WTC11 (cell line): Measurements from ENCODE around the gene ST6GALNAC2. TPM values are rescaled to one million over a fixed set of nuclear protein-coding genes. Genes with fewer than 3 reads are reported as not detected.

Experiments used
- ATAC-seq: fragments of 200-7000 bp; cut with Tn5 transposase; 2 replicates; pipeline ENCODE4 v1.10.0; 2021; ENCODE audit warnings: mild to moderate bottlenecking, moderate library complexity
- CTCF ChIA-PET: fragments of 300-600 bp; sonication (Branson Sonifier 250); formaldehyde crosslinking; loops from one replicate; lab custom pipeline; 2021; ENCODE audit warnings: antibody characterized with exemption; lab: Charles Lee
- POLR2A ChIA-PET: fragments of 350-600 bp; sonication (Branson Sonifier 250); formaldehyde crosslinking; loops from one replicate; lab custom pipeline; 2021; ENCODE audit warnings: antibody characterized with exemption; lab: Charles Lee
- DNase-seq: peaks from one replicate; pipeline ENCODE4 v3.0.0; 2021; ENCODE audit warnings: low spot score
- H3K27ac Mint-ChIP-seq: 2 replicates; pipeline ENCODE4 v1.8.0; 2021; ENCODE audit warnings: mixed read lengths
- H3K27me3 Mint-ChIP-seq: 2 replicates; pipeline ENCODE4 v1.8.0; 2021; ENCODE audit warnings: low read depth, mild to moderate bottlenecking, moderate library complexity, mixed read lengths
- H3K36me3 Mint-ChIP-seq: 2 replicates; pipeline ENCODE4 v1.8.0; 2021; ENCODE audit warnings: mixed read lengths
- H3K4me1 Mint-ChIP-seq: 2 replicates; pipeline ENCODE4 v1.8.0; 2022; ENCODE audit warnings: mixed read lengths
- H3K4me3 Mint-ChIP-seq: 2 replicates; pipeline ENCODE4 v1.8.0; 2021; ENCODE audit warnings: mild to moderate bottlenecking, moderate library complexity, mixed read lengths
- H3K9me3 Mint-ChIP-seq: 2 replicates; pipeline ENCODE4 v1.8.0; 2021; ENCODE audit warnings: mixed read lengths
- CDX4 ChIP-seq: fragments of 250-450 bp; sonication (Bioruptor Pico); IDR thresholded peaks from 2 replicates; pipeline ENCODE4 v1.9.0; 2021; ENCODE audit warnings: moderate library complexity, mild to moderate bottlenecking, inconsistent platforms, borderline replicate concordance
- E2F5 ChIP-seq: sonication (generic); formaldehyde crosslinking; IDR thresholded peaks from 2 replicates; pipeline ENCODE4 v1.8.1; 2022; ENCODE audit warnings: mild to moderate bottlenecking, moderate library complexity, missing genetic modification reagents
- FOXJ3 ChIP-seq: sonication (generic); formaldehyde crosslinking; IDR thresholded peaks from 2 replicates; pipeline ENCODE4 v1.9.0; 2021; ENCODE audit warnings: missing genetic modification reagents, mild to moderate bottlenecking, borderline replicate concordance
- GTF2I ChIP-seq: fragments of 250-450 bp; sonication (Bioruptor Pico); conservative IDR thresholded peaks from 2 replicates; pipeline ENCODE4 v1.4.0; 2021; ENCODE audit warnings: mild to moderate bottlenecking
- MYBL2 ChIP-seq: sonication (generic); formaldehyde crosslinking; IDR thresholded peaks from 2 replicates; pipeline ENCODE4 v1.8.1; 2023; ENCODE audit warnings: mild to moderate bottlenecking, moderate library complexity, missing genetic modification reagents
- NR3C1 ChIP-seq: sonication (generic); formaldehyde crosslinking; conservative IDR thresholded peaks from 2 replicates; pipeline ENCODE4 v1.8.1; 2023; ENCODE audit warnings: low read depth, mild to moderate bottlenecking, missing genetic modification reagents
- TEAD4 ChIP-seq: sonication (generic); formaldehyde crosslinking; IDR thresholded peaks from 2 replicates; pipeline ENCODE4 v1.8.0; 2022; ENCODE audit warnings: mild to moderate bottlenecking, missing genetic modification reagents
- ZNF121 ChIP-seq: sonication (generic); formaldehyde crosslinking; IDR thresholded peaks from 2 replicates; pipeline ENCODE4 v1.8.0; 2023; ENCODE audit warnings: missing genetic modification reagents
- ZNF396 ChIP-seq: fragments of 250-450 bp; sonication (Bioruptor Pico); IDR thresholded peaks from 2 replicates; pipeline ENCODE4 v1.8.0; 2021; ENCODE audit warnings: mild to moderate bottlenecking, moderate library complexity, borderline replicate concordance
- ZNF532 ChIP-seq: fragments of 250-450 bp; sonication (Bioruptor Pico); IDR thresholded peaks from 2 replicates; pipeline ENCODE4 v1.9.0; 2021; ENCODE audit warnings: mild to moderate bottlenecking, borderline replicate concordance
- total RNA-seq: library from RNA; stranded (reverse); gene quantifications from 3 replicates; pipeline ENCODE4 v1.2.3, GENCODE V29; 2021
- TF ChIP-seq, protein P1 (sequence below): sonication (generic); formaldehyde crosslinking; IDR thresholded peaks from 2 replicates; pipeline ENCODE4 v1.8.1; 2023; ENCODE audit warnings: mild to moderate bottlenecking, moderate library complexity, missing genetic modification reagents
- TF ChIP-seq, protein P2 (sequence below): sonication (generic); formaldehyde crosslinking; IDR thresholded peaks from 2 replicates; pipeline ENCODE4 v1.8.0; 2022; ENCODE audit warnings: mild to moderate bottlenecking, missing genetic modification reagents
- TF ChIP-seq, protein P3 (sequence below): sonication (generic); formaldehyde crosslinking; IDR thresholded peaks from 2 replicates; pipeline ENCODE4 v1.8.1; 2023; ENCODE audit warnings: mild to moderate bottlenecking, missing genetic modification reagents, moderate library complexity
- TF ChIP-seq, protein P4 (sequence below): fragments of 250-450 bp; sonication (Bioruptor Pico); conservative IDR thresholded peaks from 2 replicates; pipeline ENCODE4 v1.9.0; 2021; ENCODE audit warnings: mild to moderate bottlenecking

ST6GALNAC2 gene
- total RNA-seq, 1 experiment from 2014 or later: not detected

- peak; percentile 44 for DNase-seq
- peaks cover 51% of the 10 kb centered on the region for H3K27me3 Mint-ChIP-seq
- H3K4me3 Mint-ChIP-seq: peak overlapping the region; percentile 68
- no peaks in the 10 kb centered on the region for H3K9me3 Mint-ChIP-seq
- POLR2A ChIA-PET: interaction anchor here (1.0 kb wide), 1 partner anchor 20 kb away, joined by 3 read pairs; no protein-coding TSS in a partner anchor
- CTCF ChIA-PET: interaction anchor here (0.5 to 9.7 kb wide), 8 partner anchors 9 to 171 kb away, joined by 3 to 123 read pairs (median 4); no protein-coding TSS in a partner anchor
- no peaks in the 10 kb centered on the region; the same call in 1 of the 2 replicates for H3K36me3 Mint-ChIP-seq
- no peak for TF ChIP-seq NR3C1 (CRISPR knock-in tag)
- TF ChIP-seq ZNF121: peak; percentile 69; the same call in 1 of the 2 replicates
- TF ChIP-seq, protein P1, sequence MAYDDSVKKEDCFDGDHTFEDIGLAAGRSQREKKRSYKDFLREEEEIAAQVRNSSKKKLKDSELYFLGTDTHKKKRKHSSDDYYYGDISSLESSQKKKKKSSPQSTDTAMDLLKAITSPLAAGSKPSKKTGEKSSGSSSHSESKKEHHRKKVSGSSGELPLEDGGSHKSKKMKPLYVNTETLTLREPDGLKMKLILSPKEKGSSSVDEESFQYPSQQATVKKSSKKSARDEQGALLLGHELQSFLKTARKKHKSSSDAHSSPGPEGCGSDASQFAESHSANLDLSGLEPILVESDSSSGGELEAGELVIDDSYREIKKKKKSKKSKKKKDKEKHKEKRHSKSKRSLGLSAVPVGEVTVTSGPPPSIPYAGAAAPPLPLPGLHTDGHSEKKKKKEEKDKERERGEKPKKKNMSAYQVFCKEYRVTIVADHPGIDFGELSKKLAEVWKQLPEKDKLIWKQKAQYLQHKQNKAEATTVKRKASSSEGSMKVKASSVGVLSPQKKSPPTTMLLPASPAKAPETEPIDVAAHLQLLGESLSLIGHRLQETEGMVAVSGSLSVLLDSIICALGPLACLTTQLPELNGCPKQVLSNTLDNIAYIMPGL: 0 out of 2 replicates have a peak, but pooled peaks have one; percentile 24
- no peak for TF ChIP-seq CDX4 (CRISPR knock-in tag)
- peak; percentile 43; the same call in 1 of the 2 replicates for TF ChIP-seq E2F5
- H3K27ac Mint-ChIP-seq: no peak overlapping the region
- H3K4me1 Mint-ChIP-seq: peaks cover 30% of the 10 kb centered on the region
- peak; percentile 5; the same call in 1 of the 2 replicates for ATAC-seq
Observed at GRCh38 chr17:76537288-76537577, 48.4 kb downstream of the ST6GALNAC2 start.

- no peak for DNase-seq
- Mint-ChIP-seq H3K9me3 (no peaks in the 10 kb centered on the region), H3K4me3 (peak overlapping the region; percentile 68), H3K27me3 (peaks cover 47% of the 10 kb centered on the region), H3K36me3 (no peaks in the 10 kb centered on the region; the same call in 1 of the 2 replicates), H3K4me1 (peaks cover 26% of the 10 kb centered on the region), H3K27ac (no peak overlapping the region)
- ChIA-PET POLR2A (interaction anchor here (1.0 kb wide), 1 partner anchor 21 kb away, joined by 3 read pairs; no protein-coding TSS in a partner anchor), CTCF (interaction anchor here (0.5 to 9.7 kb wide), 10 partner anchors 9 to 183 kb away, joined by 3 to 123 read pairs (median 3); partner anchors contain the start of gene PRPSAP1)
- TF ChIP-seq NR3C1 (CRISPR knock-in tag): no peak
- TF ChIP-seq GTF2I (CRISPR knock-in tag): peak; percentile 84; the same call in 1 of the 2 replicates
- ATAC-seq: no peak
Observed at GRCh38 chr17:76536511-76537287, 49.0 kb downstream of the ST6GALNAC2 start.

DNA sequence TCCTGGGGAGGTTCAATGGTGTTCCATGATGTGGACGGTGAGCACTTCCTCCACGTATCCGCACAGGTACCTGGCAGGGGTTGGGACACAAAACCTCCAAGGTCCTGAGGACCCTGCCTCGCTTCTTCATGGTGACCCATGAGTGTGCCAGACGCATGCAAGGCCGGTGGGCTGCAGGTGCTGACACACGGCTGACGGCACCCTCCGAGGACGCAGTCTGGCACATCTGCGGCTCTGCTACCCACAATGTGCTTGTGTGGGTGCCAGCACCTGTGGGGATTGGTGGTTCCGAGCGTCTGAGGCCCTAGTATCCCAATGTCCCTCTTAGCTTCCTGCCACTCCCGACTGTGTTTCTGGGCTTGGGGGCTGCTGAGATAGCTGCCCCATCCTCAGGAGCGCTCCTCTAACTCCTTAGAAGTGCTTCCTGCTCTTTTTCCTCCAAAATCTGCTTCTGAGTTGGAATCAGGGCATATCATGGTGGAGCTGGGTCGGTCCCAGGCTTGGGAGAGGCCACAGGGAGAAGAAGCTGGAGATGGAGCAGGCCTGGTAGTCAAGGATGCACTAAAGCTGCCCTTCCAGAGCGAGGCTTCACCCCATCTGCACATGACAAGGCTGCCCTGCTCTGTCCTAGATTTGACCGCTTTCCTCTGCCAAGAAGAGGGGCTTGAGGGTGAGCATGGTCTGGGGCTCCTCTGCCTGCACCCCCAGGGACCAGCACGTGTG lies 49.7 kb downstream of the ST6GALNAC2 start:
- Mint-ChIP-seq H3K9me3 (no peaks in the 10 kb centered on the region), H3K27me3 (peaks cover 47% of the 10 kb centered on the region), H3K4me3 (peak overlapping the region; percentile 32), H3K4me1 (peaks cover 19% of the 10 kb centered on the region), H3K27ac (no peak overlapping the region), H3K36me3 (no peaks in the 10 kb centered on the region; the same call in 1 of the 2 replicates)
- ATAC-seq: no peak
- POLR2A ChIA-PET: no interaction called here
- DNase-seq: no peak
- CTCF ChIA-PET: interaction anchor here (0.7 to 9.7 kb wide), 8 partner anchors 8 to 182 kb away, joined by 3 to 123 read pairs (median 3); partner anchors contain the start of gene PRPSAP1
- TF ChIP-seq ZNF532 (CRISPR knock-in tag): no peak
- TF ChIP-seq, protein P2, sequence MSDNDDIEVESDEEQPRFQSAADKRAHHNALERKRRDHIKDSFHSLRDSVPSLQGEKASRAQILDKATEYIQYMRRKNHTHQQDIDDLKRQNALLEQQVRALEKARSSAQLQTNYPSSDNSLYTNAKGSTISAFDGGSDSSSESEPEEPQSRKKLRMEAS (CRISPR knock-in tag): no peak
- TF ChIP-seq MYBL2 (CRISPR knock-in tag): no peak
- no peak for TF ChIP-seq FOXJ3 (CRISPR knock-in tag)
- TF ChIP-seq, protein P3, sequence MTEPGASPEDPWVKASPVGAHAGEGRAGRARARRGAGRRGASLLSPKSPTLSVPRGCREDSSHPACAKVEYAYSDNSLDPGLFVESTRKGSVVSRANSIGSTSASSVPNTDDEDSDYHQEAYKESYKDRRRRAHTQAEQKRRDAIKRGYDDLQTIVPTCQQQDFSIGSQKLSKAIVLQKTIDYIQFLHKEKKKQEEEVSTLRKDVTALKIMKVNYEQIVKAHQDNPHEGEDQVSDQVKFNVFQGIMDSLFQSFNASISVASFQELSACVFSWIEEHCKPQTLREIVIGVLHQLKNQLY (CRISPR knock-in tag): no peak
- TF ChIP-seq, protein P4, sequence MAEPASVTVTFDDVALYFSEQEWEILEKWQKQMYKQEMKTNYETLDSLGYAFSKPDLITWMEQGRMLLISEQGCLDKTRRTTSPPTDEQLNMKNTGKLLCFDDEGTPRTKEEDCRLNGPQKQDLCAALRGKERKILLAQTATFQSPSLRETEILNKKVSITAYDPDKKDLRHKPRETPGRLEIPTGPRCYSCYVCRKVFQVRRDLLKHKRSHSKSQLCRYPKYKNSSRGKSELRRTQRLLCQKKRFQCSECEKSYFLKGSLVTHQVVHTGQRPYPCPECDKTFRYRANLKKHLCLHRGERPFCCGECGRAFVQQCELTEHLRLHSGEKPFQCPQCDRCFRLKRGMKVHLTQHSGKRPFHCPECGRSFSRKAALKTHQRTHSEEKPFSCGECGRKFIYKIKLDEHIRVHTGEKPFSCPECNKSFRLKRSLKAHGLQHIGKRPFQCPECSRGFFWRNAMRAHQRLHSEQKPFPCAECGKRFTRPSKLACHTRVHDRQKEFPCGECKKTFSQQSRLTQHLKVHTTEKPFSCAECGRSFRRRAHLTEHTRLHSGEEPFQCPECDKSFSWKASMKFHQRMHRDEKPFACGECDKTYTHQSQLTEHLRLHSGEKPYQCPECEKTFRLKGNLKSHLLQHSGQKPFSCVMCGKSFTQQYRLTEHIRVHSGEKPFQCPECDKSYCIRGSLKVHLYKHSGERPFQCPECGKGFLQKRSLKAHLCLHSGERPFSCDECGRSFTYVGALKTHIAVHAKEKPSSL (CRISPR knock-in tag): no peak
- no peak for TF ChIP-seq TEAD4
- TF ChIP-seq ZNF396 (CRISPR knock-in tag): no peak
